Stomach smooth muscle (tissue), 2 donors: ENCODE results near the gene GAS2L2.

Source experiments
- H3K27ac ChIP-seq: one replicate; pipeline ENCODE4 v1.7.0; 2013; ENCODE audit warnings: mild to moderate bottlenecking, low read length, inconsistent platforms
- H3K27me3 ChIP-seq, 2 donors: one replicate each; pipeline ENCODE4 v1.7.0; 2013; ENCODE audit warnings: low read length in 2 of 2; ENCODE audit not compliant: insufficient read depth in 2 of 2, control insufficient read depth in 1 of 2
- H3K36me3 ChIP-seq, 2 donors: one replicate each; pipeline ENCODE4 v1.7.0; 2013; ENCODE audit warnings: low read length in 2 of 2; ENCODE audit not compliant: control insufficient read depth in 2 of 2, insufficient read depth in 2 of 2
- H3K4me1 ChIP-seq: one replicate; pipeline ENCODE4 v1.7.0; 2013; ENCODE audit warnings: low read length; ENCODE audit not compliant: control insufficient read depth, insufficient read depth
- H3K4me3 ChIP-seq, 2 donors: one replicate each; pipeline ENCODE4 v1.7.0; 2013; ENCODE audit warnings: low read length in 2 of 2
- H3K9ac ChIP-seq, 2 donors: one replicate each; pipeline ENCODE4 v1.7.0; 2013; ENCODE audit warnings: low read length in 2 of 2, mild to moderate bottlenecking in 1 of 2
- H3K9me3 ChIP-seq, 2 donors: one replicate each; pipeline ENCODE4 v1.7.0; 2013; ENCODE audit warnings: low read length in 2 of 2; ENCODE audit not compliant: control insufficient read depth in 2 of 2
- donor health status: healthy.
- donor health status: Pancreatic carcinoma.

GAS2L2 gene

GRCh38 chr17:35726127-35726952 lies 26.7 kb downstream of the GAS2L2 start:
- H3K27ac ChIP-seq = no peak overlapping the region
- H3K9ac ChIP-seq = no peak overlapping the region
- H3K36me3 ChIP-seq = peaks cover 22 to 31% of the 10 kb centered on the region in 2 donors
- H3K4me3 ChIP-seq = no peak overlapping the region
- H3K9me3 ChIP-seq = no peaks in the 10 kb centered on the region
- H3K27me3 ChIP-seq = no peaks in the 10 kb centered on the region
- H3K4me1 ChIP-seq = peaks cover 11% of the 10 kb centered on the region

DNA sequence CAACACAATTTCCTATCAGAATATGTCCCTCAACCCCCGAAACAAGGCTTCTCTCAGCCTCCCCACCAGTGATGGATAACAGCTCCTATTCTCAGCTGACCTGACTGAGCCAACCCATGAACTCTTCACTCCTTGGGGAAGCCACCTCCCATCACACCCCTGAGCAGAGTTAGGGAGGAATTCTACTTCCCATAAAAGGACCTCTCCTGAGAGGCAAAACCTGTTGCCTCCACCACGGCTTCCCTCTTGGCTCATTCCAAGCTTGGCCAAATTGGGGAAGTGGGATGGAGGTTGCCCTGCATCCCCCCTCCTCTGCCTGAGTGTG lies 27.3 kb downstream of the GAS2L2 start:
- no peaks in the 10 kb centered on the region for H3K27me3 ChIP-seq
- peaks cover 22 to 31% of the 10 kb centered on the region in 2 donors for H3K36me3 ChIP-seq
- H3K9me3 ChIP-seq = no peaks in the 10 kb centered on the region
- peaks cover 5% of the 10 kb centered on the region for H3K4me1 ChIP-seq
- H3K9ac ChIP-seq = no peak overlapping the region
- H3K27ac ChIP-seq = no peak overlapping the region
- H3K4me3 ChIP-seq = no peak overlapping the region

DNA sequence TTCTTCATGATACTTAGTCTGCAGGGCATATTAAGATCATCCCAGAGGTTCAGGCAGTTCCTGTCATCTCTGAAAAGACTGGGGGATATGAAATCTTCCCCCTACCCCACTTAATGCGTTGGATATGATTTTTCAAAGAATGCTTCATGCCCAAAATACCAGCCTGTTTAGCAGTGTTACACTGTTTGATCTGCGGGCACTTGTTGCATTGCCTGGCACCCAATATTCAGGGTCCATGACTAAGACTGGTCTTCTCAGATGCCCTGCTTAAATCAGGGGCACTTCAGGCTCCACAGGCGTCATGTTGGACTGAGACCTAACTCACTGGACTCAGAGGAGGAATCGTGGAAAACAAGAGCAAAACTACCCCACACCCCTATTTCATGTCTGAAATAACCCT lies 28.0 kb downstream of the GAS2L2 start:
- H3K9me3 ChIP-seq = no peaks in the 10 kb centered on the region
- H3K36me3 ChIP-seq = peaks cover 22 to 31% of the 10 kb centered on the region in 2 donors
- H3K4me1 ChIP-seq = peaks cover 5% of the 10 kb centered on the region
- H3K4me3 ChIP-seq = no peak overlapping the region
- no peak overlapping the region for H3K27ac ChIP-seq
- no peak overlapping the region for H3K9ac ChIP-seq
- H3K27me3 ChIP-seq = no peaks in the 10 kb centered on the region

- no peaks in the 10 kb centered on the region for H3K27me3 ChIP-seq
- no peak overlapping the region for H3K9ac ChIP-seq
- peaks cover 22 to 31% of the 10 kb centered on the region in 2 donors for H3K36me3 ChIP-seq
- peaks cover 5% of the 10 kb centered on the region for H3K4me1 ChIP-seq
- no peak overlapping the region for H3K27ac ChIP-seq
- no peak overlapping the region for H3K4me3 ChIP-seq
- no peaks in the 10 kb centered on the region for H3K9me3 ChIP-seq
These were observed 29.3 kb downstream of the GAS2L2 start for GRCh38 chr17:35723735-35724134.

DNA sequence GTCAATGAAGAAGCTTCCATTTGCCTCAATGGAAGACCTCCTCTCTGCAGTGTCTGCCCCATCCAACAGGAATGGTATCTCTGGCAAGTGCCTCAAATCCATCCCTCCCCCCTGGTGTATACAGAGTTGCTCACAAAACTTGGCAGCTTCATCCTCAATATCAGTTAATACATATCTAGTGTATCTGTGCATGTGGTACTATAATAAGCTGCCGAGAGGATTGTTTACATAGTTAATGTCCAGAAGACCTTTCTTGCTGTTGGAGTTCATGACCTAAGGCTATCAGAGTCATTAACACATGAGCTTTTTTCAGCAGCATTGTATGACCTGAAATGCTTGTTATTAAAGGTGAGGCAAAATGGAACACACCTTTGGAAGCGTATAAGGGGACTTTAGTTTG lies 35.6 kb downstream of the GAS2L2 start:
- Histone ChIP-seq H3K9ac (no peak overlapping the region), H3K27me3 (no peaks in the 10 kb centered on the region), H3K9me3 (no peaks in the 10 kb centered on the region), H3K36me3 (peaks cover 0 to 12% of the 10 kb centered on the region in 2 donors), H3K4me3 (no peak overlapping the region), H3K4me1 (peaks cover 16% of the 10 kb centered on the region), H3K27ac (peak overlapping the region; percentile 46)

DNA sequence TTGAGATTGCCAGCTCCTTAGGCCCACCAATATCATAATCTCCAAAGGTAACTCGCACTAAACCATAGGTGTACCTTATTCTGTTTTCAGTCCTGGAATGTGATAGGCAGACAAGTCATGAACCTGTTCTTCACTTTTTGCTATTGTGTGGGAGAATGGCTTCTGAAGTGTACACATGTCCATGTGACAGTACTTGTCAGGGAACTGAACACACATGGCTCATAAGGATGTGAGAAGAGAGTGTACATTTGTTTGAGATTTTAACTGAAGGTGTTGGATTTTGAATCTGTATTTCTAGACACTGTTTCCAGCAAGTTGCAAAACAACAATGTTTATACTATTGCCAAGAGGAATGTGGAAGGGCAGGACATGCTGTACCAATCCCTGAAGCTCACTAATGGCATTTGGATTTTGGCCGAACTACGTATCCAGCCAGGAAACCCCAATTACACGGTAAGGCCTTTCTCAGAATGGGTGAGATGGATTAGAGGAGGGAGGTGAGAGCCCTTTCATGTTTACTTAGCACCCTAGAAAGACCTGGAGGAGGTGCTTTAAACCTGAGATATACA lies 36.1 kb downstream of the GAS2L2 start:
- Histone ChIP-seq H3K9me3 (no peaks in the 10 kb centered on the region), H3K27ac (peak overlapping the region; percentile 46), H3K9ac (no peak overlapping the region), H3K27me3 (no peaks in the 10 kb centered on the region), H3K4me3 (peak overlapping the region in 1 of 2 donors; percentile 18), H3K36me3 (peaks cover under 1 to 12% of the 10 kb centered on the region in 2 donors), H3K4me1 (peaks cover 16% of the 10 kb centered on the region)

GRCh38 chr17:35716173-35716572 lies 36.9 kb downstream of the GAS2L2 start:
- peaks cover 16% of the 10 kb centered on the region for H3K4me1 ChIP-seq
- no peak overlapping the region for H3K27ac ChIP-seq
- H3K9ac ChIP-seq = no peak overlapping the region
- no peaks in the 10 kb centered on the region for H3K27me3 ChIP-seq
- no peak overlapping the region for H3K4me3 ChIP-seq
- H3K36me3 ChIP-seq = peaks cover 2 to 13% of the 10 kb centered on the region in 2 donors
- H3K9me3 ChIP-seq = no peaks in the 10 kb centered on the region

DNA sequence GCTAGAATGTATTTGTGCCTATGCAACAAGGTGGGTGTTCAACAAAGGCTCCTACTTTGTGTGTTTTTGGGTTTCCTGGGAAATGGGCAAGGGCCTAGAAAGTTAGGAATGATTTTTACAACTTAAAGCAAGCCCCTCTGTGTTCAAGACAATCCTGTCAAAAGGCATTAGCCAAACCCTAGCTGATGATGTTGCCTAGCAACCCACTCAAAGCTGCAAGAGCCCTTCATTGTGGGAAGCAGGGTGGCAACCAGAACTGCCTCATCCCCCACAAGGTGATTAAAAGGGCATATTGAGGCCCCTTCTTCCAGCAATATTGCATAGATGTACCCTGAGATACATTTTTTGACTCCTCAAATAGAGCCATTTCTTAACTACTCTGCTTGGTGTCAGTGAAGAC lies 37.6 kb downstream of the GAS2L2 start:
- no peak overlapping the region for H3K27ac ChIP-seq
- H3K9me3 ChIP-seq = no peaks in the 10 kb centered on the region
- H3K4me3 ChIP-seq = no peak overlapping the region
- no peaks in the 10 kb centered on the region for H3K27me3 ChIP-seq
- H3K36me3 ChIP-seq = peaks cover 8 to 18% of the 10 kb centered on the region in 2 donors
- no peak overlapping the region for H3K9ac ChIP-seq
- H3K4me1 ChIP-seq = peaks cover 16% of the 10 kb centered on the region

GRCh38 chr17:35714988-35715387 lies 38.1 kb downstream of the GAS2L2 start:
- Histone ChIP-seq H3K9ac (no peak overlapping the region), H3K27me3 (no peaks in the 10 kb centered on the region), H3K4me3 (no peak overlapping the region), H3K9me3 (no peaks in the 10 kb centered on the region), H3K36me3 (peaks cover 9 to 22% of the 10 kb centered on the region in 2 donors), H3K4me1 (peaks cover 16% of the 10 kb centered on the region), H3K27ac (no peak overlapping the region)

- H3K9ac ChIP-seq = no peak overlapping the region
- no peak overlapping the region for H3K27ac ChIP-seq
- H3K27me3 ChIP-seq = no peaks in the 10 kb centered on the region
- peaks cover 15 to 24% of the 10 kb centered on the region in 2 donors for H3K36me3 ChIP-seq
- peaks cover 16% of the 10 kb centered on the region for H3K4me1 ChIP-seq
- H3K4me3 ChIP-seq = no peak overlapping the region
- no peaks in the 10 kb centered on the region for H3K9me3 ChIP-seq
These were observed 39.8 kb downstream of the GAS2L2 start for GRCh38 chr17:35713069-35713728.

DNA sequence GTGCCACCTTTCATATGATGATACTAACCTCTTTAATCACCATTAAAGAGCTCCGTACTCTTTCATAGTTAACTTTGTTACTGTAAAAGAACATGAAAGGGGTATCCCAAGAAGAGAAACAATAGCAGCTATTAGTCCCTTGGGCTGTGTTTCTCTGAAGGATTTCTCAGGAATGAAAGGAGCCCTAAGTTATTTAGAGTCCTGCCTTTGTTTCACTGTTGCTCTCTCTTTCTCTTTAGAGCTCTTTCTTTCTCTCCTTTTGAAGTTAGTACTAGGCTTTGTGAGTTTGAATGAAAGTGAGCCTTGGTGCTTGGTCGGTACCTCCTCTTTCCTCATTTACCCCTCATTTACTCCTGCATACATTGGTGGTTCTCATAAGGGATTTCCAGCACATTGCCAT lies 42.1 kb downstream of the GAS2L2 start:
- H3K27me3 ChIP-seq = no peaks in the 10 kb centered on the region
- H3K36me3 ChIP-seq = peaks cover 14 to 15% of the 10 kb centered on the region in 2 donors
- no peak overlapping the region for H3K4me3 ChIP-seq
- no peak overlapping the region for H3K9ac ChIP-seq
- H3K27ac ChIP-seq = no peak overlapping the region
- H3K4me1 ChIP-seq = peaks cover 7% of the 10 kb centered on the region
- H3K9me3 ChIP-seq = no peaks in the 10 kb centered on the region
